NCI-H748 treated with DMSO at 0.1 percent for 48 hours (cell line): ENCODE data around the gene SSC5D.

Experiments
- DNase-seq: peaks from one replicate; lab custom pipeline; 2025; lab: John Stamatoyannopoulos, UW

SSC5D gene

GRCh38 chr19:55455576-55456235 is 32.5 kb upstream of the SSC5D start:
- no peak for DNase-seq

- no peak for DNase-seq
Measured at GRCh38 chr19:55456347-55456746, 31.9 kb upstream of the SSC5D start.

GRCh38 chr19:55457683-55458457 is 30.4 kb upstream of the SSC5D start:
- DNase-seq, result no peak

- DNase-seq, result no peak
Measured at GRCh38 chr19:55459551-55459949, 28.7 kb upstream of the SSC5D start.

GRCh38 chr19:55459950-55460657 is 28.1 kb upstream of the SSC5D start:
- DNase-seq, result peak; percentile 36

- peak; percentile 82 for DNase-seq
Measured at GRCh38 chr19:55460670-55461258, 27.5 kb upstream of the SSC5D start.

- peak; percentile 99 for DNase-seq
Measured at GRCh38 chr19:55461259-55461973, 26.8 kb upstream of the SSC5D start, which contains the start of gene ISOC2. Gene ISOC2 (minus strand): TSS chr19:55461642. CDS start chr19:55456486, 5,156 bp downstream.

DNA sequence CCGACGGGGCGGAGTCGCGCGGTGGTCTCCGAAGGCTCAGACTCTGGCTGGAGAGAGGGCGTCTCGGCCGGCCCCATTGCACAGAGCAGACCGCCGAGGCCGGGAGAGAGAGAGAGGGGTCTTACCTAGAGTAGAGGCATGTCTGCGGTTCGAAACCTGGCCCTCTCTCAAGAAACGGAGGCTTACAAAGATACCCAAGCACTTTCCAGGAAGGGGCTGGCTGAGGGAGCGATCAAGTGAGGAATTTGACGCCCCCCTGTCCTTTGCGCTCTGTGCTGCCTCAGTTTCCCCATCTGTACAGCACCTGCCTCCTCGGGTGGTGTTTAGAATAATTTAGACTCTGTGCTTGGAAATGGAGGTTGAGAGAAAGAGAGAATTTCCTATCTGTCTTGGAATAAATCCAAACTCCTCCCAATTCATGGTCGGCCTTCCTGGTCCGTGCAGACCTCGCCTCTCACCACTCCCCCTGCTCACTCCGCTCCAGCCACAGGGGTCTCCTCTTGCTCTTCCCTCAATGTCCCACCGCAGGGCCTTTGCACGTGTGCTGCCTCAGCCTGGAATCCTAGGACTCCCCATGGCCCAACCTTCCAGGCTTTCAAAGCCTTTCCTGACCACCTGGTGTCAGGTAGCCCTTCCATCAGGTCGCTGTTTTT is 26.1 kb upstream of the SSC5D start:
- peak; percentile 17 for DNase-seq

- DNase-seq, result no peak
Measured at GRCh38 chr19:55462722-55463121, 25.5 kb upstream of the SSC5D start.

- no peak for DNase-seq
Measured at GRCh38 chr19:55463583-55464031, 24.6 kb upstream of the SSC5D start.

DNA sequence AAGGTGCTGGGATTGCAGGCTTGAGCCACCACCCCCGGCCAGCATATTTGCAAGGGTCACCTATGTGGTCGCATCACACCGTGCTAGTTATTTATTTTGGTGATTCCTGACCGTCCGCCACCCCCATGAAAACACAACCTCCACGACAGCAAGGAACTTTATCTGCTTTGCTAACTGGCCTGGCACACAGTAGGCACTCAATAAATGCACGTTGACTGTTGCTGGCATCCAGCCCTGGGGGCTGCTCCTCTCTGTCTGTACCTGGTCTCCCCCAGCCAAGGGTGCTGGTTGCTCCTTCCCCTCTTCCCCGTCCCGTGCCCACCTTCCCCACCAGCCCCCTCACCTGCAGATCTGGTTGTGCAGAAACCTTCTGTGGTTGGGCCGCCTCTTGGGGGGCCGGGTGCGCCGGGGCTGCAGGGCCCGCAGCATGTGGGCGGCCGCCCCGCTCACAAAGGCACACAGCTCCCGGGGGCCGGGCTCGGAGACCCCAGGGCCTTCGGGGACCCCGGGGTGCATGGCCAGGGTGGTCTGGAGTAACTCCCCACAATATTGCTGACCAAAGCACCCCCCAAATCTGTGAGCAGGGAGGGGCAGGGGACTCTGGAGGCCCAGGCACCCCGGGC is 24.1 kb upstream of the SSC5D start:
- no peak for DNase-seq

DNA sequence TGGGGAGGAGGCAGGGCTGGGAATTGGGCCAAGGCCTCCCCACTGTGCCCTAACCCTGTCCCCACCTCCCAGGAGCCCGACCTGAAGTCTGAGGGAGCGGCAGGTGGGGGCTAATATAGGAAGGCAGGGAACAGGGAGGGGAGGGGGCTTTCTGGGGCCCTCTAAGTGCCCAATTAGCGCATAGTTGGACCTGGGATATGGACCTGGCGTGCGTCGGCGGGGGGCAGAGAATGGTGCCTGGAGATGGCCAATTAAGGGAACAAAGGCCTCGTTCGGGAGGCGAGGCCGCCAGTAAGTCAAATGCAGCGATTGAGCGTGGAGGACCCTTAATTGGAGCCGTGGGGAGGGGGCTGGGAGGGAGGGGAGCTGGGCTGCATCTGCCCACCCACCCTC is 23.6 kb upstream of the SSC5D start, which contains the start of gene C19orf85:
Gene C19orf85 (minus strand): TSS at position 90 of the 393 bp plus-strand sequence. CDS start 197 bp downstream, outside the sequence.
- DNase-seq, result no peak

GRCh38 chr19:55465460-55466240 is 22.6 kb upstream of the SSC5D start:
- no peak for DNase-seq

GRCh38 chr19:55466241-55466614 is 22.0 kb upstream of the SSC5D start:
- no peak for DNase-seq

DNA sequence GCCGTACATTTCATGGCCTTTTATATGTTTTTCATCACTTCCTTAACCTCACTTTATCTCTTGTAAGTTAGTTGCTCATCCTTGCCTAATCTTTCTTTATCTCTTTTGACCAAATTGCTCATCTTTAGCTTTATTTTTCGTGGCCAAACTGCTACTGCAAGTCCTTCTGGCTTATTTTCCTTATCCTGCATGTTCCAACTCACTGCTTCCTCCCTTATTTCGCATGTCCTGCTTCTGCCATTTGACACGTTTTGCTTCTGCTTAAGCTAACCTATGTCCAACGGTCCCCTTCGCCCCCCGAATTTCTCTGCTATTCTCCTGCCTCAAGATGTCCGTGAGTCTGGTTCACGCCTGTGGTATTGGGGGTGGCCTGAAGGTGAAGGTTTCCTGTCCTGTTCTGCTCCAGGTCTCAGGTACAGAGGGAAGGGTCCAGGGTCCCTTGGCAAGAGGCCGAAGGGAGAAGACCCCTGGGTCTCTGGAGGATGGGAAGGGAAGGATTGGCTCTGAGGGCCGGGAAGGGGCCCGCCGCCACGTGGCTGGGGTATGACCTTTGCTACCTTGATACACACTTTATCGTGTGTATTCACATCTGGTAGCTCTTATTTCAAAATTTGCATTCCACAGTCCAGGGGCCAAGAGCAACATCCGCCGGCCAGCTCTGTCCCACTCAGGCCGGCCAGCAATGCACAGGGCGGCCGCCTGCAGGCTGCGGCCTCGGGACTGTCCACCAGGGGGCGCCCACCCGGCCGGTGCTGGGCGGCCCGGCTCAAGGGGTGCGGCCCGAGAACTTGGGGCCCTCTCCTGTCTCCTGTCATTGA is 20.8 kb upstream of the SSC5D start:
- no peak for DNase-seq

GRCh38 chr19:55468054-55468393 is 20.2 kb upstream of the SSC5D start:
- no peak for DNase-seq

GRCh38 chr19:55471266-55471665 is 17.0 kb upstream of the SSC5D start:
- no peak for DNase-seq

- DNase-seq, result no peak
Measured at GRCh38 chr19:55472463-55472862, 15.8 kb upstream of the SSC5D start.
